Endothelial cell of umbilical vein (primary cell): ENCODE data around the gene OR10G6. TPM values are rescaled to one million over a fixed set of nuclear protein-coding genes. Genes with fewer than 3 reads are reported as not detected.

Experiments used
- BruUV-seq: library from RNA; stranded (reverse); fragments of 400-500 nt; replicated peaks from 2 replicates; lab custom pipeline; 2021; lab: Mats Ljungman, UMichigan
- CTCF ChIA-PET: fragments of 300-600, 350-600 bp; sonication (Branson Sonifier 250); formaldehyde crosslinking; loops from one replicate; lab custom pipeline; 2021; ENCODE audit warnings: antibody characterized with exemption, inconsistent platforms; lab: Charles Lee
- POLR2A ChIA-PET: fragments of 300-600, 350-600 bp; sonication (Branson Sonifier 250); formaldehyde crosslinking; loops from one replicate; lab custom pipeline; 2021; ENCODE audit warnings: antibody characterized with exemption, inconsistent platforms; lab: Charles Lee
- DNase-seq: peaks from one replicate; pipeline ENCODE4 v3.0.0-alpha.2; 2011; ENCODE audit warnings: low read depth, low spot score
- FAIRE-seq: peaks from 2 replicates; lab custom pipeline; 2011; peaks lifted over from hg19 to GRCh38; lab: Jason Lieb, UNC
- H2AFZ ChIP-seq: 2 replicates; pipeline ENCODE4 v1.6.0; 2012; ENCODE audit warnings: low read depth, low read length, control low read depth, inconsistent platforms
- H3K27ac ChIP-seq: 2 replicates; pipeline ENCODE4 v1.5.1; 2011; ENCODE audit warnings: low read depth, mild to moderate bottlenecking, control low read depth, low read length, moderate library complexity; ENCODE audit not compliant: insufficient read depth
- H3K27me3 ChIP-seq, 2 experiments: 2 replicates each; pipeline versions ENCODE4 v1.6.0 to v1.6.1; 2011; ENCODE audit warnings: low read length in 2 of 2, mixed read lengths in 1 of 2; ENCODE audit not compliant: control insufficient read depth in 2 of 2, insufficient read depth in 2 of 2
- H3K36me3 ChIP-seq, 2 experiments: 2 replicates in 1 of 2; 3 replicates in 1 of 2; pipeline ENCODE4 v1.5.1; 2011; ENCODE audit warnings: low read length in 2 of 2, mild to moderate bottlenecking in 1 of 2, moderate library complexity in 1 of 2; ENCODE audit not compliant: control insufficient read depth in 2 of 2, insufficient read depth in 2 of 2; ENCODE audit errors: extremely low read depth in 1 of 2
- H3K4me1 ChIP-seq: 3 replicates; pipeline ENCODE4 v1.5.1; 2011; ENCODE audit warnings: mild to moderate bottlenecking, low read length; ENCODE audit not compliant: control insufficient read depth, insufficient read depth; ENCODE audit errors: extremely low read depth
- H3K4me2 ChIP-seq: 2 replicates; pipeline ENCODE4 v1.6.1; 2011; ENCODE audit warnings: low read length, control low read depth, mixed read lengths; ENCODE audit not compliant: insufficient read depth
- H3K4me3 ChIP-seq, 3 experiments: fragments of 200-600 bp in 1 of 3; sonication (generic), shearing (Covaris generic) in 1 of 3; replicated peaks in 1 of 3; 2 replicates each; pipeline ENCODE4 v1.5.1; 2011 to 2016; ENCODE audit warnings: control low read depth in 3 of 3, low read length in 3 of 3, mild to moderate bottlenecking in 2 of 3, inconsistent platforms in 1 of 3, low read depth in 1 of 3, moderate library complexity in 1 of 3; ENCODE audit not compliant: insufficient read depth in 1 of 3
- H3K79me2 ChIP-seq: 2 replicates; pipeline ENCODE4 v1.6.0; 2012; ENCODE audit warnings: low read length, inconsistent platforms; ENCODE audit not compliant: control insufficient read depth, insufficient read depth
- H3K9ac ChIP-seq: replicated peaks from 2 replicates; pipeline ENCODE3; 2011; ENCODE audit warnings: low read length, control low read depth; ENCODE audit not compliant: insufficient read depth; ENCODE audit errors: extremely low read depth
- H3K9me1 ChIP-seq: replicated peaks from 3 replicates; pipeline ENCODE4 v1.6.0; 2011; ENCODE audit warnings: mild to moderate bottlenecking, low read length; ENCODE audit not compliant: control insufficient read depth, insufficient read depth; ENCODE audit errors: extremely low read depth
- H3K9me3 ChIP-seq: replicated peaks from 2 replicates; pipeline ENCODE4 v1.5.1; 2012; ENCODE audit warnings: low read length, inconsistent platforms; ENCODE audit not compliant: control insufficient read depth, insufficient read depth
- H4K20me1 ChIP-seq: replicated peaks from 2 replicates; pipeline ENCODE3; 2011; ENCODE audit warnings: mild to moderate bottlenecking, low read length; ENCODE audit not compliant: control insufficient read depth, insufficient read depth; ENCODE audit errors: extremely low read depth
- CTCF ChIP-seq, 2 donors: IDR thresholded peaks; 1 replicate in 1 of 2; 2 replicates in 1 of 2; pipeline ENCODE4 v1.5.1; 2011; ENCODE audit warnings: low read length in 2 of 2, mild to moderate bottlenecking in 2 of 2, moderate library complexity in 2 of 2, control low read depth in 1 of 2, inconsistent platforms in 1 of 2, low read depth in 1 of 2; ENCODE audit not compliant: insufficient read depth in 1 of 2; ENCODE audit errors: extremely low read depth in 1 of 2
- EZH2 ChIP-seq: IDR thresholded peaks from 2 replicates; pipeline ENCODE4 v1.6.1; 2012; ENCODE audit warnings: borderline replicate concordance, low read depth, mild to moderate bottlenecking, moderate library complexity, low read length, inconsistent platforms; ENCODE audit not compliant: severe bottlenecking
- JUN ChIP-seq: IDR thresholded peaks from 2 replicates; pipeline ENCODE4 v1.6.1; 2011; ENCODE audit warnings: borderline replicate concordance, low read depth; ENCODE audit not compliant: insufficient read length, insufficient read depth
- MYC ChIP-seq: IDR thresholded peaks from one replicate; pipeline ENCODE4 v1.6.1; 2011; ENCODE audit warnings: mild to moderate bottlenecking, low read depth, low read length
- POLR2AphosphoS5 ChIP-seq: IDR thresholded peaks from 2 replicates; pipeline ENCODE4 v1.6.1; 2012; ENCODE audit warnings: low read depth, mild to moderate bottlenecking, control low read depth, low read length, moderate library complexity; ENCODE audit not compliant: insufficient read depth
- dilution Hi-C: fragments of 300-500 bp; cut with MboI; formaldehyde crosslinking; loops from one replicate; pipeline ENCODE4 v1.15.0; 2019; ENCODE audit warnings: low sequenced_read_pairs; ENCODE audit not compliant: extremely low pct_ligation_motif_present
- intact Hi-C: fragments of 100-400 bp; cut with micrococcal nuclease; formaldehyde crosslinking; loops from one replicate; pipeline ENCODE4 v1.10.0; 2022
- polyA plus RNA-seq, 4 experiments: library from polyadenylated mRNA; depleted of rRNA in 3 of 4; stranded (reverse) in 3 of 4; unstranded in 1 of 4; fragments of >200 nt; gene quantifications; 2 replicates each; pipeline versions ENCODE4 v1.2.1 to v1.2.3, GENCODE V29; 2011 to 2012; ENCODE audit warnings: missing spikeins in 1 of 4
- total RNA-seq: library from RNA; stranded (reverse); gene quantifications from 2 replicates; pipeline ENCODE4 v1.2.3, GENCODE V29; 2021

OR10G6 gene
- total and polyA plus RNA-seq, 2 donors (not counting 3 experiments of a cell fraction or from before 2014, with no cell fraction given) = not detected

GRCh38 chr11:123977731-123978347, 17.1 kb downstream of the OR10G6 start, which contains the start of gene OR10S1:
OR10S1 (minus strand) TSS chr11:123977781; CDS start chr11:123977664, 117 bp downstream.
- Histone ChIP-seq H3K4me1 (peaks cover 22% of the 10 kb centered on the region), H3K36me3 (no peaks in the 10 kb centered on the region), H3K4me2 (no peak within 1 kb of the TSS), H2AFZ (no peak within 1 kb of the TSS), H3K9me1 (no peaks in the 10 kb centered on the region), H3K27ac (no peak within 1 kb of the TSS), H3K9me3 (no peaks in the 10 kb centered on the region), H3K79me2 (no peaks in the 10 kb centered on the region), H3K9ac (no peak within 1 kb of the TSS), H3K27me3 (no peaks in the 10 kb centered on the region), H4K20me1 (no peaks in the 10 kb centered on the region), H3K4me3 (no peak within 1 kb of the TSS)
- POLR2A ChIA-PET = no interaction called here
- dilution Hi-C loops (no loop called here), intact Hi-C loops (no loop called here)
- TF ChIP-seq JUN (no peak), CTCF (IDR thresholded peaks at IDR 0.05; ENCODE audit: extremely low read depth in 1 of 2, insufficient read depth in 1 of 2, low read depth in 1 of 2, low read length in 2 of 2) (no peak), MYC (no peak), EZH2 (no peak), POLR2AphosphoS5 (no peak)
- DNase-seq = no peak
- no TSS peak for BruUV-seq
- CTCF ChIA-PET = no interaction called here
- FAIRE-seq = no peak
